SK-N-SH (cell line): ENCODE results near the gene TSPAN3. TPM values are rescaled to one million over a fixed set of nuclear protein-coding genes. Genes with fewer than 3 reads are reported as not detected.

ENCODE experiments used
- CTCF ChIA-PET: fragments of 300-600, 350-600 bp; formaldehyde crosslinking; extraction: SDS; loops from one replicate; lab custom pipeline; 2021; lab: Yijun Ruan, JAX
- POLR2A ChIA-PET: fragments of 350-600 bp; sonication (Branson Sonifier 250); formaldehyde crosslinking; extraction: SDS; loops from one replicate; lab custom pipeline; 2020; ENCODE audit warnings: antibody characterized with exemption, inconsistent platforms; lab: Yijun Ruan, JAX
- DNase-seq: peaks from one replicate; pipeline ENCODE4 v3.0.0; 2012
- H2AFZ ChIP-seq: fragments of 200-600 bp; sonication (generic); 2 replicates; pipeline ENCODE4 v1.8.1; 2016; ENCODE audit warnings: antibody characterized with exemption, mild to moderate bottlenecking, low read depth
- H3F3A ChIP-seq: fragments of 200-600 bp; sonication (generic); replicated peaks from 2 replicates; pipeline ENCODE3; 2016; ENCODE audit warnings: antibody characterized with exemption, mild to moderate bottlenecking; ENCODE audit not compliant: insufficient read depth
- H3K27ac ChIP-seq, 2 experiments: fragments of 200-500 bp in 1 of 2; fragments of 200-600 bp in 1 of 2; sonication (Bioruptor generic) in 1 of 2; sonication (generic), shearing (Covaris generic) in 1 of 2; 2 replicates each; pipeline versions ENCODE4 v1.5.1 to v1.6.1; 2014 to 2016; ENCODE audit warnings: low read depth in 2 of 2, inconsistent platforms in 1 of 2, low read length in 1 of 2, mild to moderate bottlenecking in 1 of 2, mixed read lengths in 1 of 2
- H3K27me3 ChIP-seq: fragments of 200-600 bp; sonication (generic), shearing (Covaris generic); 2 replicates; pipeline ENCODE4 v1.6.1; 2016; ENCODE audit warnings: mixed run types; ENCODE audit not compliant: insufficient read depth
- H3K36me3 ChIP-seq, 2 experiments: fragments of 200-500 bp in 1 of 2; fragments of 200-600 bp in 1 of 2; sonication (Bioruptor generic) in 1 of 2; sonication (generic) in 1 of 2; replicated peaks in 1 of 2; 2 replicates each; pipeline versions ENCODE3 to v1.5.1; 2014 to 2016; ENCODE audit warnings: low read length in 1 of 2, mild to moderate bottlenecking in 1 of 2; ENCODE audit not compliant: insufficient read depth in 2 of 2, control insufficient read depth in 1 of 2
- H3K4me1 ChIP-seq, 2 experiments: fragments of 200-500 bp in 1 of 2; fragments of 200-600 bp in 1 of 2; sonication (Bioruptor generic) in 1 of 2; sonication (generic), shearing (Covaris generic) in 1 of 2; 2 replicates each; pipeline versions ENCODE4 v1.5.1 to v1.6.1; 2014 to 2016; ENCODE audit warnings: low read depth in 1 of 2, low read length in 1 of 2, mixed run types in 1 of 2; ENCODE audit not compliant: insufficient read depth in 2 of 2, control insufficient read depth in 1 of 2
- H3K4me2 ChIP-seq: fragments of 200-600 bp; sonication (generic), shearing (Covaris generic); 2 replicates; pipeline ENCODE4 v1.6.1; 2017; ENCODE audit warnings: mixed run types
- H3K4me3 ChIP-seq, 2 experiments: fragments of 200-500 bp in 1 of 2; fragments of 200-600 bp in 1 of 2; sonication (Bioruptor generic) in 1 of 2; sonication (generic), shearing (Covaris generic) in 1 of 2; 2 replicates each; pipeline versions ENCODE4 v1.5.1 to v1.8.1; 2014 to 2016; ENCODE audit warnings: low read depth in 2 of 2, inconsistent platforms in 1 of 2, low read length in 1 of 2, mild to moderate bottlenecking in 1 of 2, mixed read lengths in 1 of 2, moderate library complexity in 1 of 2
- H3K79me2 ChIP-seq: fragments of 200-600 bp; sonication (generic); 2 replicates; pipeline ENCODE4 v1.8.1; 2017; ENCODE audit warnings: mild to moderate bottlenecking; ENCODE audit not compliant: insufficient read depth
- H3K9ac ChIP-seq: fragments of 200-600 bp; sonication (generic); 2 replicates; pipeline ENCODE4 v1.6.1; 2017; ENCODE audit warnings: mixed run types
- H3K9me2 ChIP-seq: fragments of 200-600 bp; sonication (generic); 2 replicates; pipeline ENCODE4 v1.6.1; 2017; ENCODE audit warnings: mixed run types
- H3K9me3 ChIP-seq: fragments of 200-600 bp; sonication (generic); 2 replicates; pipeline ENCODE4 v1.6.1; 2017; ENCODE audit warnings: mixed run types, mild to moderate bottlenecking, moderate library complexity
- H4K20me1 ChIP-seq: fragments of 200-600 bp; sonication (generic); 2 replicates; pipeline ENCODE4 v1.6.1; 2017; ENCODE audit warnings: mild to moderate bottlenecking, mixed run types; ENCODE audit not compliant: insufficient read depth
- CHD2 ChIP-seq: fragments of 150-350 bp; IDR thresholded peaks from 2 replicates; pipeline ENCODE4 v1.6.1; 2018; ENCODE audit warnings: low read length; ENCODE audit not compliant: partially characterized antibody
- ELF1 ChIP-seq: IDR thresholded peaks from 2 replicates; pipeline ENCODE4 v1.4.0; 2012
- EP300 ChIP-seq, 2 experiments: IDR thresholded peaks; 2 replicates each; pipeline versions ENCODE4 v1.4.0 to v1.6.1; 2012; ENCODE audit warnings: borderline replicate concordance in 1 of 2, low read depth in 1 of 2, low read length in 1 of 2
- EZH2phosphoT487 ChIP-seq: fragments of 200-600 bp; sonication (generic); IDR thresholded peaks from 2 replicates; pipeline ENCODE4 v1.6.1; 2017; ENCODE audit warnings: low read depth, mixed run types, mild to moderate bottlenecking, antibody characterized with exemption, moderate library complexity, borderline replicate concordance
- FOSL2 ChIP-seq: IDR thresholded peaks from 2 replicates; pipeline ENCODE4 v1.4.0; 2012; ENCODE audit warnings: low read depth, mild to moderate bottlenecking, moderate library complexity, borderline replicate concordance
- FOXJ3 ChIP-seq: sonication (generic); formaldehyde crosslinking; IDR thresholded peaks from 2 replicates; pipeline ENCODE4 v1.5.1; 2020; ENCODE audit warnings: mild to moderate bottlenecking, missing genetic modification reagents
- JUND ChIP-seq: IDR thresholded peaks from 2 replicates; pipeline ENCODE4 v1.4.0; 2012
- NFIC ChIP-seq: IDR thresholded peaks from 2 replicates; pipeline ENCODE4 v1.4.0; 2012; ENCODE audit warnings: borderline replicate concordance
- NRF1 ChIP-seq: IDR thresholded peaks from 2 replicates; pipeline ENCODE4 v1.6.1; 2012; ENCODE audit warnings: low read depth, mild to moderate bottlenecking, low read length
- RAD21 ChIP-seq: IDR thresholded peaks from 2 replicates; pipeline ENCODE4 v1.6.1; 2012; ENCODE audit warnings: mild to moderate bottlenecking, low read length
- RCOR1 ChIP-seq: fragments of 150-350 bp; IDR thresholded peaks from 2 replicates; pipeline ENCODE4 v1.6.1; 2017; ENCODE audit warnings: antibody characterized with exemption, low read length
- RFX5 ChIP-seq: IDR thresholded peaks from 2 replicates; pipeline ENCODE4 v1.6.1; 2012; ENCODE audit warnings: mild to moderate bottlenecking, improper control_type of control experiment, low read length
- SIN3A ChIP-seq: IDR thresholded peaks from 2 replicates; pipeline ENCODE4 v1.6.1; 2012; ENCODE audit warnings: low read depth, mild to moderate bottlenecking, low read length, moderate library complexity, borderline replicate concordance
- SMC3 ChIP-seq: IDR thresholded peaks from 2 replicates; pipeline ENCODE4 v1.6.1; 2012; ENCODE audit warnings: low read depth, low read length, improper control_type of control experiment
- TEAD4 ChIP-seq: IDR thresholded peaks from 2 replicates; pipeline ENCODE4 v1.4.0; 2012; ENCODE audit warnings: mild to moderate bottlenecking, borderline replicate concordance; ENCODE audit not compliant: insufficient read depth
- YY1 ChIP-seq: IDR thresholded peaks from 2 replicates; pipeline ENCODE4 v1.4.0; 2012; ENCODE audit warnings: low read depth, mild to moderate bottlenecking
- WGBS: methylation state at CpG from one replicate; pipeline ENCODE4 v1.1.6; 2017; ENCODE audit warnings: low lambda C conversion rate; 5-methylcytosine and 5-hydroxymethylcytosine counted together
- polyA plus RNA-seq, 3 experiments: library from polyadenylated mRNA; depleted of rRNA; stranded (reverse); fragments of >200 nt; gene quantifications; 2 replicates each; pipeline ENCODE4 v1.2.3, GENCODE V29; 2012
- TF ChIP-seq, protein P1 (sequence below): IDR thresholded peaks from 2 replicates; pipeline ENCODE4 v1.4.0; 2012; ENCODE audit warnings: low read depth
- TF ChIP-seq, protein P2 (sequence below): fragments of 200-600 bp; sonication (generic); IDR thresholded peaks from 2 replicates; pipeline ENCODE4 v1.6.1; 2017; ENCODE audit warnings: antibody characterized with exemption, mild to moderate bottlenecking, moderate library complexity
- TF ChIP-seq, protein P3 (sequence below): IDR thresholded peaks from 2 replicates; pipeline ENCODE4 v1.4.0; 2012; ENCODE audit warnings: low read depth, borderline replicate concordance
- TF ChIP-seq, protein P4 (sequence below): fragments of 150-350 bp; IDR thresholded peaks from 2 replicates; pipeline ENCODE4 v1.6.1; 2017; ENCODE audit warnings: antibody characterized with exemption, low read length, low read depth, borderline replicate concordance
- TF ChIP-seq, protein P5 (sequence below): IDR thresholded peaks from 2 replicates; pipeline ENCODE4 v1.6.1; 2012; ENCODE audit warnings: mild to moderate bottlenecking, low read depth, low read length, moderate library complexity
- TF ChIP-seq, protein P6 (sequence below): fragments of 150-350 bp; IDR thresholded peaks from 2 replicates; pipeline ENCODE4 v1.6.1; 2016; ENCODE audit warnings: mild to moderate bottlenecking, low read depth, low read length

TSPAN3 gene
- polyA plus RNA-seq, 1 of the 3 experiments (the other 2 are of a cell fraction), result 409 TPM

DNA sequence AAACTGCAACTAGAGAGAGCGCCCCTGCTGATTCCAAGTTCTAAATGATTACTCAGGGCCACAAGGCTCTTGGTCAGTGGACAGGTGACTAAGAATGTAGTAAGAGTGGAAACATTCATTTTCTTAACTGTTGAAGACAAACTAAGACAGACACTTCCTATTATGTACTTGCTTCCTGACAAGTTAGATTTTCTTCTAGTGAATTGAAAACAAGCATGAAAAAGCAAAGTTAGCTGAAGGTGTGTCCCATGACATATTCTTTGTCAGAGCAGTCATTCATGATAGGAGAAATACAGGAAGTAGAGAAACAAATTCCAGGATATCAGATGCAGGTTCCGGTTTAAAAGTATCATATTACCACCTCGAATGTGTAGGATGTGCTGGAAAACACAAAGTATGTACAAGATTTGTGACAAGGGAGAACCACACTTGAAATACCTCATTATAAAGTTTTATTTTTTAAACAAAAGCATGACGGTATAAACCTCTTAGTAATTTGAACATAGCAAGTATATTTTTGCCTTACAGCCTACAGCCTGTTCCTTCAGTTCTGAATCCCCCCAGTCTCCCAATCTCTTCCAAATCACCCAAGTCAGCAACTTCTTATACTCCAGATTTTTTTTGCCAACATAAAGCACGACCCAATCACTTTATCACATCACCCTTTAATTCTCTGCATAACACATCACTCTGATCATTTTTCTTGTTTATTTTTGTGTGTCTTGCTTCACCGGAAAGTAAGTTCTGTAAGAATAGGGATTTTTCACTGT lies 6.2 kb downstream of the TSPAN3 start (continued):
- TF ChIP-seq EP300 (IDR thresholded peaks at IDR 0.05; ENCODE audit: borderline replicate concordance in 1 of 2, low read depth in 1 of 2, low read length in 1 of 2) (0 out of 4 replicates have a peak, but pooled peaks of 1 of the 2 experiments have one; percentile 38), RAD21 (no peak), CHD2 (no peak), NRF1 (no peak), FOXJ3 (no peak), TEAD4 (no peak), SIN3A (no peak), EZH2phosphoT487 (no peak), FOSL2 (peak; percentile 56; the same call in 1 of the 2 replicates), NFIC (no peak; the same call in 1 of the 2 replicates), JUND (peak; percentile 30; the same call in 1 of the 2 replicates)
- TF ChIP-seq, protein P1, sequence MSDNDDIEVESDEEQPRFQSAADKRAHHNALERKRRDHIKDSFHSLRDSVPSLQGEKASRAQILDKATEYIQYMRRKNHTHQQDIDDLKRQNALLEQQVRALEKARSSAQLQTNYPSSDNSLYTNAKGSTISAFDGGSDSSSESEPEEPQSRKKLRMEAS, result no peak
- TF ChIP-seq, protein P2, sequence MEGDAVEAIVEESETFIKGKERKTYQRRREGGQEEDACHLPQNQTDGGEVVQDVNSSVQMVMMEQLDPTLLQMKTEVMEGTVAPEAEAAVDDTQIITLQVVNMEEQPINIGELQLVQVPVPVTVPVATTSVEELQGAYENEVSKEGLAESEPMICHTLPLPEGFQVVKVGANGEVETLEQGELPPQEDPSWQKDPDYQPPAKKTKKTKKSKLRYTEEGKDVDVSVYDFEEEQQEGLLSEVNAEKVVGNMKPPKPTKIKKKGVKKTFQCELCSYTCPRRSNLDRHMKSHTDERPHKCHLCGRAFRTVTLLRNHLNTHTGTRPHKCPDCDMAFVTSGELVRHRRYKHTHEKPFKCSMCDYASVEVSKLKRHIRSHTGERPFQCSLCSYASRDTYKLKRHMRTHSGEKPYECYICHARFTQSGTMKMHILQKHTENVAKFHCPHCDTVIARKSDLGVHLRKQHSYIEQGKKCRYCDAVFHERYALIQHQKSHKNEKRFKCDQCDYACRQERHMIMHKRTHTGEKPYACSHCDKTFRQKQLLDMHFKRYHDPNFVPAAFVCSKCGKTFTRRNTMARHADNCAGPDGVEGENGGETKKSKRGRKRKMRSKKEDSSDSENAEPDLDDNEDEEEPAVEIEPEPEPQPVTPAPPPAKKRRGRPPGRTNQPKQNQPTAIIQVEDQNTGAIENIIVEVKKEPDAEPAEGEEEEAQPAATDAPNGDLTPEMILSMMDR, result no peak
- TF ChIP-seq, protein P3, sequence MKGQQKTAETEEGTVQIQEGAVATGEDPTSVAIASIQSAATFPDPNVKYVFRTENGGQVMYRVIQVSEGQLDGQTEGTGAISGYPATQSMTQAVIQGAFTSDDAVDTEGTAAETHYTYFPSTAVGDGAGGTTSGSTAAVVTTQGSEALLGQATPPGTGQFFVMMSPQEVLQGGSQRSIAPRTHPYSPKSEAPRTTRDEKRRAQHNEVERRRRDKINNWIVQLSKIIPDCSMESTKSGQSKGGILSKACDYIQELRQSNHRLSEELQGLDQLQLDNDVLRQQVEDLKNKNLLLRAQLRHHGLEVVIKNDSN, result no peak
- TF ChIP-seq, protein P4, sequence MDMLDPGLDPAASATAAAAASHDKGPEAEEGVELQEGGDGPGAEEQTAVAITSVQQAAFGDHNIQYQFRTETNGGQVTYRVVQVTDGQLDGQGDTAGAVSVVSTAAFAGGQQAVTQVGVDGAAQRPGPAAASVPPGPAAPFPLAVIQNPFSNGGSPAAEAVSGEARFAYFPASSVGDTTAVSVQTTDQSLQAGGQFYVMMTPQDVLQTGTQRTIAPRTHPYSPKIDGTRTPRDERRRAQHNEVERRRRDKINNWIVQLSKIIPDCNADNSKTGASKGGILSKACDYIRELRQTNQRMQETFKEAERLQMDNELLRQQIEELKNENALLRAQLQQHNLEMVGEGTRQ, result no peak

DNA sequence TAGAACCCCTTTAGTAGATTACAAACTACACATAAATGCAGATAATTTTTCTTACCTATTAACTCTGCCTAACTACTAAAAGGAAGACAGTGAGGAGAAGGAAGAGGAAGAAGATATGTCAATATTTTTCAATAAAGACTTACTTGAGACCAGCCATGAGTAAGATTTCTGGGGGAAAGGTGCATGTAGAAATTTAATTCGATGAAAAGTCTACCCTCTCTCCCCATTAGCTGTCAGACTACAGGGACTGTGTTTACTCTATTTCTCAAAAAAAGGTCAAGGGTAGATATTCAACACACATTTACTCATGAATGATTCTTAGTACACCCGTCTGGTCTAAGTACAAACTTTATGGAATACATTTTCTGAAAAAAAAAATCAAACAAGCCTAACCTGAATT lies 6.8 kb downstream of the TSPAN3 start:
- H3K9me2 ChIP-seq, result no peaks in the 10 kb centered on the region
- H3K4me2 ChIP-seq, result peak overlapping the region; percentile 17; the same call in 1 of the 2 replicates
- H3K27ac ChIP-seq, result peak overlapping the region; percentile 31 to 43; a peak in 2 of 4 replicates
- peaks cover 23 to 52% of the 10 kb centered on the region in 2 experiments for H3K4me1 ChIP-seq
- WGBS, result 75% methylated on average over 2 of the region's 2 CpGs
- H4K20me1 ChIP-seq, result peaks cover 86% of the 10 kb centered on the region
- peaks cover 12 to 13% of the 10 kb centered on the region in 2 experiments for H3K36me3 ChIP-seq
- H3K79me2 ChIP-seq, result peaks cover 100% of the 10 kb centered on the region
- H2AFZ ChIP-seq, result no peak overlapping the region
- H3K9me3 ChIP-seq, result no peaks in the 10 kb centered on the region
- H3F3A ChIP-seq, result peaks cover 15% of the 10 kb centered on the region
- no peaks in the 10 kb centered on the region for H3K27me3 ChIP-seq
- H3K4me3 ChIP-seq, result no peak overlapping the region
- CTCF ChIA-PET, result interaction anchor here (1.4 kb wide), 1 partner anchor 12 kb away, joined by 3 read pairs; no protein-coding TSS in a partner anchor
- H3K9ac ChIP-seq, result no peak overlapping the region
- POLR2A ChIA-PET, result no interaction called here
- DNase-seq, result no peak
- TF ChIP-seq ELF1 (no peak), EZH2phosphoT487 (no peak), NFIC (no peak), JUND (no peak), RFX5 (no peak), FOXJ3 (no peak), YY1 (no peak), RCOR1 (no peak), RAD21 (no peak), SMC3 (no peak), TEAD4 (no peak)
- TF ChIP-seq, protein P5, sequence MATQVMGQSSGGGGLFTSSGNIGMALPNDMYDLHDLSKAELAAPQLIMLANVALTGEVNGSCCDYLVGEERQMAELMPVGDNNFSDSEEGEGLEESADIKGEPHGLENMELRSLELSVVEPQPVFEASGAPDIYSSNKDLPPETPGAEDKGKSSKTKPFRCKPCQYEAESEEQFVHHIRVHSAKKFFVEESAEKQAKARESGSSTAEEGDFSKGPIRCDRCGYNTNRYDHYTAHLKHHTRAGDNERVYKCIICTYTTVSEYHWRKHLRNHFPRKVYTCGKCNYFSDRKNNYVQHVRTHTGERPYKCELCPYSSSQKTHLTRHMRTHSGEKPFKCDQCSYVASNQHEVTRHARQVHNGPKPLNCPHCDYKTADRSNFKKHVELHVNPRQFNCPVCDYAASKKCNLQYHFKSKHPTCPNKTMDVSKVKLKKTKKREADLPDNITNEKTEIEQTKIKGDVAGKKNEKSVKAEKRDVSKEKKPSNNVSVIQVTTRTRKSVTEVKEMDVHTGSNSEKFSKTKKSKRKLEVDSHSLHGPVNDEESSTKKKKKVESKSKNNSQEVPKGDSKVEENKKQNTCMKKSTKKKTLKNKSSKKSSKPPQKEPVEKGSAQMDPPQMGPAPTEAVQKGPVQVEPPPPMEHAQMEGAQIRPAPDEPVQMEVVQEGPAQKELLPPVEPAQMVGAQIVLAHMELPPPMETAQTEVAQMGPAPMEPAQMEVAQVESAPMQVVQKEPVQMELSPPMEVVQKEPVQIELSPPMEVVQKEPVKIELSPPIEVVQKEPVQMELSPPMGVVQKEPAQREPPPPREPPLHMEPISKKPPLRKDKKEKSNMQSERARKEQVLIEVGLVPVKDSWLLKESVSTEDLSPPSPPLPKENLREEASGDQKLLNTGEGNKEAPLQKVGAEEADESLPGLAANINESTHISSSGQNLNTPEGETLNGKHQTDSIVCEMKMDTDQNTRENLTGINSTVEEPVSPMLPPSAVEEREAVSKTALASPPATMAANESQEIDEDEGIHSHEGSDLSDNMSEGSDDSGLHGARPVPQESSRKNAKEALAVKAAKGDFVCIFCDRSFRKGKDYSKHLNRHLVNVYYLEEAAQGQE, result no peak
- TF ChIP-seq, protein P6, sequence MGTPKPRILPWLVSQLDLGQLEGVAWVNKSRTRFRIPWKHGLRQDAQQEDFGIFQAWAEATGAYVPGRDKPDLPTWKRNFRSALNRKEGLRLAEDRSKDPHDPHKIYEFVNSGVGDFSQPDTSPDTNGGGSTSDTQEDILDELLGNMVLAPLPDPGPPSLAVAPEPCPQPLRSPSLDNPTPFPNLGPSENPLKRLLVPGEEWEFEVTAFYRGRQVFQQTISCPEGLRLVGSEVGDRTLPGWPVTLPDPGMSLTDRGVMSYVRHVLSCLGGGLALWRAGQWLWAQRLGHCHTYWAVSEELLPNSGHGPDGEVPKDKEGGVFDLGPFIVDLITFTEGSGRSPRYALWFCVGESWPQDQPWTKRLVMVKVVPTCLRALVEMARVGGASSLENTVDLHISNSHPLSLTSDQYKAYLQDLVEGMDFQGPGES, result no peak
